Caki2 (cell line): ENCODE measurements around the gene MS4A2. TPM values are rescaled to one million over a fixed set of nuclear protein-coding genes. Genes with fewer than 3 reads are reported as not detected.

Experiments
- DNase-seq: peaks from one replicate; pipeline ENCODE4 v3.0.0-alpha.2; 2015; ENCODE audit warnings: low read depth
- in situ Hi-C: cut with HindIII; loops from 2 replicates; pipeline ENCODE4 v1.10.0; 2016; ENCODE audit warnings: low sequenced_read_pairs, low pct_unique_long_range_greater_than_20kb, mixed read lengths
- total RNA-seq: library from RNA; depleted of rRNA; stranded (reverse); fragments of >200 nt; shearing (Covaris generic); gene quantifications from 2 replicates; pipeline ENCODE4 v1.2.3, GENCODE V29; 2014; ENCODE audit warnings: low replicate concordance; rRNA removed

The MS4A2 gene
- total RNA-seq, 1 experiment from 2014 or later, result not detected

DNA sequence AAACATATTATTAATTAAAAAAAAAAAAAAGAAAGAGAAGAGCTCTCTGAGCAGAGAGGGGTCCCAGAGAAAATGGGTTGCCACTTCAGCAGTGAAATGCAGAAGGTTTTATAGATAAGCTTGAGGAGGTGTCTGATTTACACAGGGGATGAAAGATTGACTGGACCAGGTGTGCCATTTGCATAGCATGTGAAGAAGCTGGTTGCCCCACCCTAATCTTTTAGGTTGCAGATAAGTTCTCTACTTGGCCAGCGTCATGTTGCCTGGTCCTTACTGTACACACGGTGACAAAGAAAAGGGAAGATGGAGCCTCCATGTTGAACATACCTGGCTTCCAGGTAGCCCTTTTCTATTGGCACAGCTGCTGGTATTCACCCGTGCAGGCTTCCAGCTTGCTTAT lies 41.4 kb downstream of the MS4A2 start:
- DNase-seq, result no peak
- in situ Hi-C loops, result no loop called here

DNA sequence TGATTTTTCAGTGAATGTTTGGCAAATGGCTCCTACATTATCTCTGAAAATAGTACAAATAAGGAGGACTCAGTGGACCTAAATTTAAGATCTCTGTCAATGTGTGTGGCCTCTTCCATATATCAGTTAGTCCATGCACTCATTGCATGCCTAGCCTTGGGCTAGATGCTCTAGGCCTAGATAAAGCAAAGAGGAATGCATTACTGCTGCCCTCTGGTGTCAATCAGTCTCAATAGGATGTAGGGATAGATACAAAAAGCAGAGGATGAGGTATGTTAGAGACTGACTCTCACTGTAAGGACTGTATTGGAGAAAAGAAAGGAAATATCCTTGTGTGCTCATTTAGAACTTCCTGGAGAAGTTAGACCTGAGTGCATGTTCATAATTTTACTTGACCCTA lies 42.0 kb downstream of the MS4A2 start:
- DNase-seq, result peak; percentile 35
- in situ Hi-C loops, result no loop called here

DNA sequence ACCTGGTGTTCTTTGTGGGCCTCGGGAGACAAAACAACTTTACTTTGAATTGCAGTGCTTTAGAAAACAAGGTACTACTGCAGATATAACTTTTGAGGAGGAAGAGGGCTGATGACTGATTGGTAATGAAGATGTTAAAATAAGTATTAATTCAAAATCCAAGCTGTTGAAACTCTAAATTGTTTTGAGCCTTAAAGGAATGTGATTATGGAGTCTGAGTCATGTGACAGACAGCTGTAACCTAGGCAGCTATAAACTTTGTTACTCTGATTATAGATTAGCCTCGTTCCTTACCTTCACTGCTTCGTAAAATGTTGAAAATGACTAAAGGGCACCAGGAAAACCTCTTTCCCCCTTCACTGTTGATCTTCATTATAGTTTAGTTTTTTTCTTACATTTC lies 43.4 kb downstream of the MS4A2 start:
- in situ Hi-C loops, result no loop called here
- no peak for DNase-seq

DNA sequence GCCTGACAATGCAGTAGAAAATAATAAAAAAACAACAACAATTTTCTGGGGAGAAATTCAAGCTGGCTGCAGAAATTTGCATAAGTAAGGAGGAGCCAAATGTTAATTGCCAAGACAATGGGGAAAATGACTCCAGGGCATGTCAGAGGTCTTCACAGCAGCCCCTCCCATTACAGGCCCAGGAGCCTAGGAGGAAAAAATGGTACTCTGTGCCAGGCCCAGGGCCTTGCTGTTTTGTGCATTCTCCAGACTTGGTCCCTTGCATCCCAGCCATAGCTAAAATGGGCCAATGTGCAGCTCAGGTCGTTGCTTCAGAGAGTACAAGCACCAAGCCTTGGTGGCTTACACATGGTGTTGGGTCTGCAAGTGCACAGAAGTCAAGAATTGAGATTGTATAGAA lies 45.5 kb downstream of the MS4A2 start:
- in situ Hi-C loops, result no loop called here
- DNase-seq, result no peak

DNA sequence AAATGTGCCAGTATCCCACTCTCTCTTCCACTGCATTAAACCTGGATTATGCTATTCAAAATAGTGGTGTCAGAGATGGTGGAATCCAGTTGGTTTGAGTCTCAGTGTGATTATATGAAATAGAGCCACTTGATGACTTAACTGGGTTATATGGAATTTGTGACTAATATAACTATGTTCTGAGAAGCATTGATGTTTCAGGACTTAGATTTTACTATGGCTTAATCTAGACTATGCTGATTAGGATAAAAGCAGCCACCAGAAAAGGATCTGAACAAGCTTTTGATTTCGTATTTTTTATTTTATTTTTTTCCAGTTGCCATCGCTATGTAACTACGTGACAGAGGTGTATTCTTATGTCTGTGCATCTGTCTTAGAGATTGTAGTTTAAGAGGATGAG lies 55.3 kb downstream of the MS4A2 start:
- in situ Hi-C loops, result no loop called here
- no peak for DNase-seq

DNA sequence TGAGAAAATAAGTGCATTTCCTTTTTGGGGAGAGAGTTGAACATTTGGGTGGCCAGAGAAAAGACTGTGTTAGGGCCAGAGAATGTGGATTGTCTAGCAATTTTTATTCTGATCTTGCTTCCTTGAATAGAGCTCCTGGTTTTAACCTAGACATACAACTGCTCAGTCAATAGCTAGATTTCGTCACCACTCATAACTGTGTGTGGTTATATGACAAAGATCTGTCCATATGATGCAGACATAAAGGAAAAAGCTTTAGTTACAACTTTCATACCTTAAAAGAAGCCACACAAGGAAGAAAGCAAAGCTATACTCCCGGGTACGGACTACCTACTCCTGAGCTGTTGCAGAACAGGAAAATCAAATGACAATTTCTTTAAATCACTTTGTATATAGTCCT lies 57.2 kb downstream of the MS4A2 start:
- in situ Hi-C loops, result no loop called here
- no peak for DNase-seq

Other genes starting within 250 kb of the MS4A2 start
- gene CBLIF, start 243.2 kb upstream of the MS4A2 start, total RNA-seq, result not detected in 2 replicates
- gene TCN1, start 222.2 kb upstream of the MS4A2 start, total RNA-seq, result 3.1 and 10.6 TPM in 2 replicates
- not detected in 2 replicates for gene OOSP3, start 209.9 kb upstream of the MS4A2 start, total RNA-seq
- gene OOSP1, start 150.2 kb upstream of the MS4A2 start, total RNA-seq, result not detected in 2 replicates
- gene OOSP4A, start 124.6 kb upstream of the MS4A2 start, total RNA-seq, result not detected in 2 replicates
- not detected in 2 replicates for gene OOSP4B, start 71.5 kb upstream of the MS4A2 start, total RNA-seq
- gene OOSP2, start 48.3 kb upstream of the MS4A2 start, total RNA-seq, result not detected in 2 replicates
- not detected in 2 replicates for gene MS4A3, start 32.0 kb upstream of the MS4A2 start, total RNA-seq
- not detected in 2 replicates for gene MS4A6A, start 94.4 kb downstream of the MS4A2 start, total RNA-seq
- not detected in 2 replicates for gene MS4A4E, start 154.5 kb downstream of the MS4A2 start, total RNA-seq
- not detected in 2 replicates for gene MS4A4A, start 192.0 kb downstream of the MS4A2 start, total RNA-seq
- not detected in 2 replicates for gene MS4A6E, start 238.6 kb downstream of the MS4A2 start, total RNA-seq